ENCODE data around the gene IL3. TPM values are rescaled to one million over a fixed set of nuclear protein-coding genes. Genes with fewer than 3 reads are reported as not detected.

Gene IL3
- total RNA-seq, 1 donor from 2014 or later: not detected

DNA sequence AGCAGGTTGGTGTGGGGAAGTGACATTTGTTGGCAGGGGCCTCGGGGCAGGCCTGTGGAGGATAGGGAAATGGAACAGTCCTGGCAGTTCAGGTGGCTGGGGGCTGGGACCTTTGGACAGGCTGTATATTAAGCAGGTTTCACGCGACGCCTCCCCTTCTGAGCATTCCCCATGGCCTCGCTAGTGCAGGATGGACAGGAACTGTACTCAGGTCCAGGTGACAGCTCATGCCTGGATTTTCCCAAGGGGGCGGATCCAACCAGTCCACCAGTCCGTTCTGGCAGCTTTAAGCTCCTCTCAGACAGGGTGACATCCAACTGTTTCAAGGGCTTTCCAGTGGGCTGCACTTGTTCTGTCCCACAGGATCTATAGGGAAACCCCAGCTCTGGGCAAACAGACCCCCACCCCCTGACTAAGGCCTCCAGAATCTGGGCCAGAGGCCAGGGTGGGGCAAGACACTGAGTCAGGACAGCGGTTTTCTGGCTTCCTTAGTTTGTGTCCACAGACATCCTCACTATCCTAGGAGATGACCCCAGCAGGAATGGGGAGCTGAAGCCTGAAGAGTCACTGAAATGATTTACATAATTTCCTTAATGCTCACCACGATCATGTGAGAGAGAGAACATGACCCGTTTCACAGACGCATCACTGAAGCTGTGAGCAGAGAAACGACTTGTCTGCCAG lies 34.1 kb downstream of the IL3 start:
- TF ChIP-seq, protein P1, sequence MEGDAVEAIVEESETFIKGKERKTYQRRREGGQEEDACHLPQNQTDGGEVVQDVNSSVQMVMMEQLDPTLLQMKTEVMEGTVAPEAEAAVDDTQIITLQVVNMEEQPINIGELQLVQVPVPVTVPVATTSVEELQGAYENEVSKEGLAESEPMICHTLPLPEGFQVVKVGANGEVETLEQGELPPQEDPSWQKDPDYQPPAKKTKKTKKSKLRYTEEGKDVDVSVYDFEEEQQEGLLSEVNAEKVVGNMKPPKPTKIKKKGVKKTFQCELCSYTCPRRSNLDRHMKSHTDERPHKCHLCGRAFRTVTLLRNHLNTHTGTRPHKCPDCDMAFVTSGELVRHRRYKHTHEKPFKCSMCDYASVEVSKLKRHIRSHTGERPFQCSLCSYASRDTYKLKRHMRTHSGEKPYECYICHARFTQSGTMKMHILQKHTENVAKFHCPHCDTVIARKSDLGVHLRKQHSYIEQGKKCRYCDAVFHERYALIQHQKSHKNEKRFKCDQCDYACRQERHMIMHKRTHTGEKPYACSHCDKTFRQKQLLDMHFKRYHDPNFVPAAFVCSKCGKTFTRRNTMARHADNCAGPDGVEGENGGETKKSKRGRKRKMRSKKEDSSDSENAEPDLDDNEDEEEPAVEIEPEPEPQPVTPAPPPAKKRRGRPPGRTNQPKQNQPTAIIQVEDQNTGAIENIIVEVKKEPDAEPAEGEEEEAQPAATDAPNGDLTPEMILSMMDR (IDR thresholded peaks at IDR 0.05): no peak
- TF ChIP-seq POLR2AphosphoS5 (IDR thresholded peaks at IDR 0.05; ENCODE audit: insufficient read depth in 1 of 2, low read depth in 1 of 2) (no peak), POLR2A (IDR thresholded peaks at IDR 0.05) (no peak)
- Histone ChIP-seq H3K36me3 (no peaks in the 10 kb centered on the region), H3K9me3 (no peaks in the 10 kb centered on the region), H3K4me1 (no peaks in the 10 kb centered on the region), H3K27ac (no peak overlapping the region), H3K27me3 (no peaks in the 10 kb centered on the region), H3K4me3 (no peak overlapping the region)
- intact Hi-C loops (cut with DNase I): no loop called here
- DNase-seq (ENCODE audit: extremely low spot score in 2 of 2): no peak

DNA sequence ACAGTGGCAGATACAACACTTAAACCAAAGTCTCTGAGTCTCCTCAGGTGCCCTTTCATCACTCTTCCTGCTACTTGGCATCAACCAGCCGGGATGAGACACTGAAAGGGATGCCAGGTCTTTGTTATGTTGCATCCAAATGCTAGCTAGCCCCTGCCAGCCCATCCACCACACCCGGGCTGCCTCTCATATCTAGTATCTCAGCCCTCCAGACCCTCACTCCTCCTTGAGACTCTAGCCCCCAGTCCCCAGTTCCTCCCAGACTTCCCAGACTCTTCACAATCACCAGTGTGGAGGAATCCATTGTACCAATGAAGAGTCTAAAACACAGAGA lies 34.6 kb downstream of the IL3 start:
- Histone ChIP-seq H3K27ac (no peak overlapping the region), H3K4me3 (no peak overlapping the region), H3K36me3 (no peaks in the 10 kb centered on the region), H3K27me3 (no peaks in the 10 kb centered on the region), H3K4me1 (no peaks in the 10 kb centered on the region), H3K9me3 (no peaks in the 10 kb centered on the region)
- TF ChIP-seq POLR2AphosphoS5 (IDR thresholded peaks at IDR 0.05; ENCODE audit: insufficient read depth in 1 of 2, low read depth in 1 of 2) (no peak), POLR2A (IDR thresholded peaks at IDR 0.05) (no peak)
- TF ChIP-seq, protein P1 (IDR thresholded peaks at IDR 0.05): no peak
- DNase-seq (ENCODE audit: extremely low spot score in 2 of 2): no peak
- intact Hi-C loops (cut with DNase I): no loop called here

DNA sequence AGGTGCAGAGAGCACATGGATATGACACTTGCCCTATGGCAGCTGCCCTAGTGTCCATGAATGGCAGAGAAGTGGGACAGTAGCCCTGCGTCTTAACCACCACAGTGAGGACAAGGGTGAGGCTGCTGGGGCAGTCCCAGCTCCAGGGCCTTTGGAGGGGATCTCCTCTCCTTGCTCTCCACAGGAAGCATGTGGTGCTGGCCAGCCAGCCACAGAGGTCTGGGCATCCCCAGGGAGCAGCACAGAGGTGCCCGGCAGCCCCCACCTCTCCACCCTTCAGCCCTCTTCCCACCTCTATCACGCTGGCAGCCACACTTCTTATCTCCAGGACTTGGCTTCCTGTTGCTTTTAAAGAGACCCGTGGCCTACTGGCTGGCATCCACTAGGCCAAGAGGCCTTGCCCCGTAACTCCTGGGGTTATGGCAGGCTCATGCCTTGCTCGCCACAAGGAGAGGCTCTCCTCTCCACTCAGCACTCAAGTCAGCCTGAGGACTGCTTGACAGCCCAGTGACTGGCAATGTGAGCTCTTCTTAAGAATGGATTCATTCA lies 35.0 kb downstream of the IL3 start:
- Histone ChIP-seq H3K4me1 (no peaks in the 10 kb centered on the region), H3K27me3 (no peaks in the 10 kb centered on the region), H3K36me3 (no peaks in the 10 kb centered on the region), H3K27ac (no peak overlapping the region), H3K4me3 (no peak overlapping the region), H3K9me3 (no peaks in the 10 kb centered on the region)
- no peak for TF ChIP-seq POLR2A (IDR thresholded peaks at IDR 0.05)
- TF ChIP-seq, protein P1 (IDR thresholded peaks at IDR 0.05): no peak
- no peak for TF ChIP-seq POLR2AphosphoS5 (IDR thresholded peaks at IDR 0.05; ENCODE audit: insufficient read depth in 1 of 2, low read depth in 1 of 2)
- intact Hi-C loops (cut with DNase I): no loop called here
- no peak for DNase-seq (ENCODE audit: extremely low spot score in 2 of 2)

DNA sequence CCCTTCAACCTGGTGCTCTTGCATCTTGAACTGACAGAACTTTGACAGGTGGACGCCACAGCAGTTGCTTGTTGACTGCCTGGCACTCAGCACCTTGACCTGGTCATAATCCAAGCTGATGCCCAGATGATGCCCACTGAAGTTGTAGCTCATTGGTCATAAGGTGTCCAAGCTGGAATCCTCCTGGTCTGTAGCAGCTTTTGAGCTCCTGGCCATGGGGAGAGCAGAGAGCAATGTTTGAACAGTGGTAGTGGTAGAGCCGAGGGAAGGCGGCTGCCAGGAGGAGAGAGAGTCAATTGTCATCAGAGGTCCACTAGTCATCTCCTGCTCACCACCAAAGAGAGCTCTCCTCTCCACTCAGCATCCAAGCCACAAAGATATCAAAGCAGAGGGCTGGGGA lies 36.4 kb downstream of the IL3 start:
- Histone ChIP-seq H3K27me3 (no peaks in the 10 kb centered on the region), H3K27ac (no peak overlapping the region), H3K4me1 (no peaks in the 10 kb centered on the region), H3K36me3 (no peaks in the 10 kb centered on the region), H3K4me3 (no peak overlapping the region), H3K9me3 (no peaks in the 10 kb centered on the region)
- no peak for TF ChIP-seq POLR2A (IDR thresholded peaks at IDR 0.05)
- TF ChIP-seq, protein P1 (IDR thresholded peaks at IDR 0.05): no peak
- TF ChIP-seq POLR2AphosphoS5 (IDR thresholded peaks at IDR 0.05; ENCODE audit: insufficient read depth in 1 of 2, low read depth in 1 of 2): no peak
- DNase-seq (ENCODE audit: extremely low spot score in 2 of 2): no peak
- intact Hi-C loops (cut with DNase I): no loop called here

DNA sequence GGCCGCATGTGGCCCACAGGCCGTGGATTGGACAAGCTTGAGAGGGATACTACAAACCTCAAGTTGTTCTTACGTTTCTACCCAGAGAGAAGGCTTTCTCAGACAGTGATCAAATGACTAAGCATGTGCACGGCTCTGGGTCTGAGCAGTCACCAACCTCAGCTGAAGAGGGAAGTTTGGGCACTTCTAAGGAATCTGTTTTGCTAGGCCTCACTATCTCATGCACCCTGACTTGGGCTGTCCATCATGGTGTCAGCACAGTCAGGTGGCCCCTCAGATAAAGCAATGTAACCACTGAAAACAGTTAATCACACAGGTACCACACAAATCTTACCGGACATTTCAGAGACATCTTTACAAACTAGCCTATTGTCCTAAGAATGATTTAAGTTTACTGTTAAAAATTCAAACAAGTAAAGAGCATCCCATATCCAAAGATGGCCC lies 37.7 kb downstream of the IL3 start:
- intact Hi-C loops (cut with DNase I): no loop called here
- DNase-seq (ENCODE audit: extremely low spot score in 2 of 2): no peak
- H3K36me3 ChIP-seq: no peaks in the 10 kb centered on the region
- H3K27ac ChIP-seq: no peak overlapping the region
- no peaks in the 10 kb centered on the region for H3K9me3 ChIP-seq
- H3K4me1 ChIP-seq: peaks cover 4% of the 10 kb centered on the region
- TF ChIP-seq POLR2A (IDR thresholded peaks at IDR 0.05) (no peak), POLR2AphosphoS5 (IDR thresholded peaks at IDR 0.05; ENCODE audit: insufficient read depth in 1 of 2, low read depth in 1 of 2) (no peak)
- TF ChIP-seq, protein P1 (IDR thresholded peaks at IDR 0.05): no peak
- no peaks in the 10 kb centered on the region for H3K27me3 ChIP-seq
- H3K4me3 ChIP-seq: no peak overlapping the region

All from vagina (tissue), 2 donors.